Superior temporal gyrus (tissue), 1 donor: ENCODE data around the gene NPR2.

Source experiments
- DNase-seq: peaks from one replicate; pipeline ENCODE4 v3.0.0-alpha.2; 2016; ENCODE audit errors: extremely low spot score

The NPR2 gene

DNA sequence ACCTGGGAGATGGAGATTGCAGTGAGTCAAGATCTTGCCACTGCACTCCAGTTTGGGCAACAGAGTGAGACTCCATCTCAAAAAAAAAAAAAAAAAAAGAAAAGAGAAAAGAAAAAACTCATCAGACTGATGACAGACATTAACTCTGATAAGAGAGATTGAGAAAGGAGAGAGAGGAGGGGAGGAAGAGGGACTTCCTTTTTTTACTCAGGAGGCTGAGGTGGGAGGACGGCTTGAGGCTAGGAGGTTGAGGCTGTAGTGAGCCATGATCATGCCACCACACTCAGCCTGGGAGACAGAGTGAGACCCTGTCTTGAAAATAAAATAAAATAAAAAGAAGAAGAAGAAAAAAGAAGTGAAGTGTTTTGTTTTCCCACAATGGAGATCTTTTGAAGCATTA, 27.6 kb upstream of the NPR2 start:
- DNase-seq, result no peak

DNA sequence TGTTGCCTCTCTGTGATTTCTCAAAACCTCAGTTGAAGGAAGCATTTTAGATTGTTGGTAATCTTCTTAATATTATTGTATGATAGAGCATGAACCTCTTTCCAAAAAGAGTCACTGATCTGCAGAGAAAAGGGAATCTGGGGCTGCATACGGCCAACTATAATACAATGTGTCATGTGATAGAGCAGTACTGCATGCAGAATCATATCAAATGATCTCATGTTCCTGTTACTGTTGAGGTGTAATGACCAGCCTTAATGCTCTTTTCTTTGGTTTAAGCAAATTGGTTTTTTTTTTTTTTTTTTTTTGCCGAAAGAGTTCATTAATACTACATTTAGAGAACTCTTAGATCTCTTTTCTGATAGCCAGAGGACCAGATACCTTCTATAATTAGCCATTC, 24.4 kb upstream of the NPR2 start:
- no peak for DNase-seq

DNA sequence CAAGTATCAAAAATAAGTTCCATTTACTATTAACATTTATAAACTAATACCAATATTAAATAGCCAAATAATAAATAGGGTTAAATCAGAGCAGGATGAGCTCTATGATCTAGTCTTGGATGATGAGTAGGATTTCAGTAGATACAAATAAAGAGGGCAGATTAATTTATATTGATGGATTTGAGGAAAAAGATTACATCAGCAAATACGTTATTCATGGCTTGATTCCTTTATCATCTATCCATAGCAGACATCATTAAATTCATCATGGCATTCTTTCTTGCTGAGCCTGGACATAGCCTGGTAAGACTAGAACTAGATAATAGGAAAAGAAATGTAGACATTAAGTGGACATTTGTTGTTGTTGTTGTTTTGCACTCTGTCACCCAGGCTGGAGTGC, 23.9 kb upstream of the NPR2 start:
- no peak for DNase-seq

DNA sequence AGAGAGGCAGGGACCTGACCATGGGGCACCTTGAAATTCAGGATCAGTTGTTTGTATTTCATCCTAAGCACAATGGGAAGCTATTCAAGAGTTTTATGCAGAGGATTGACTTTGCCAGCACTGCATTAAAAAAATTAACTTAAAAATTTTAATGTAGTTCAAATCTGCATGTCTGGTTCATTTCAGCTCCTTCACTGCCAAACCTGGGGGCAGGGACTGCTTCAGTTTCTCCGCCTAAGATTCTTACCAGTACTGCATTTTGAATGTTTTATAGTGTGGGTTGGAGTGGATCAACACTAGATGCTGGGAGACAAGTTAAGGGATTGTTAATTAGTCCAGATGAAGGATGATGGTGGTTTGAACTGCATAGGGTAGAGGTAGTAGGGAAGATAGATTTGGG, 21.6 kb upstream of the NPR2 start:
- no peak for DNase-seq

DNA sequence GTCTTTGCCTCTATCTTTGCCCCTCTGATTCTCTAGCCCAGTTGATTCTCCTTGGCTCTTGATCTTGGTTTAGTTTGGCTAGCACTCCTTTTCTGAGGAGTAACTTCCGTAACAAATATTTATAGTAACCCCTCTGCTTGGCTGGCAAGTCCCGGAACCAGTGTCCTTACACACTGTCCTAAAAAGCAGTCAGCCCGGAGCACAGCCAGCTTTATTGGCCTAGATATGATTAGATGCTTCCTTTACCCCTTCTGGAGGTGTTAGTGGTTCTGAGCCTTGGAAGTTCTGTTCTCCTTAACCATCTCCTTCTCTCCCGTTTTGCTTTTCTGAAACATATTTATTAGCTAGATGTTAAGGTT, 20.3 kb upstream of the NPR2 start:
- DNase-seq, result no peak

DNA sequence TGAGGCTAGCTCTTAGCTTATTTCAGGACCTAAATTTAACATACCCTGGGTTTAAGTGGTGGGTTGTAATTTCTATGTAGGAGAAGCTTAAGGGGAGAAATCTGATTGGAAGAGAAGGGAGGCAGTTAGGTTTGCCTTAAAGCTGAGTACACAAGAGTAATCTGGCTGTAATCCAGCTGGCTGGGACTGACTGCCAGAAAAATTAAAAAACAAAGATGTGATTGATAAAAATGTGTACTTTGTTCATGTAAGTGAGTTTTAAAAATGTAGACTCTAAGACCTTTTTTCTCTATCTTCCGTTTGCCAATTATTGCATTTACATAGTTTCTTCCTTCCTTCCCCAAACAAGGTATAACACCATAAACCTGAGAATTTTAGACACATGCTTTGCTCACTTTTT, 19.9 kb upstream of the NPR2 start:
- DNase-seq, result no peak

DNA sequence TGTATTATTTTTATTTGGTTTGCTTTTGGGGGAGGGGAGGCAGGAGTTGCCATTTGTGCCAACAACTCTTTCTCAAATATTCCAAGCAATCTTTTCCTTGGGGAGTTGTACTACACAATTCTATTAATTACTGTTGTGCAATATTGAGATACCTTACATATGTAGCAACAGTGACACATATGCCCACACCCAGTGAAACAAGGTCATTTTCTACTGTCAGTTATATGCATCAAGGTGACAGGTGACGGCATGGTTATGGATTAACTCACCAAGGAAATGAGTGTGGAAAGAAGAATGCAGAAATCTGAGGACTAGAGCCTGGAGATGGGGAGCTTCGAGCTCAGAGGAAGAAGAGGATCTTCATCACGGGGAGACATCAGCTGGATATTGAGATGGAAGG, 19.4 kb upstream of the NPR2 start:
- DNase-seq, result no peak

DNA sequence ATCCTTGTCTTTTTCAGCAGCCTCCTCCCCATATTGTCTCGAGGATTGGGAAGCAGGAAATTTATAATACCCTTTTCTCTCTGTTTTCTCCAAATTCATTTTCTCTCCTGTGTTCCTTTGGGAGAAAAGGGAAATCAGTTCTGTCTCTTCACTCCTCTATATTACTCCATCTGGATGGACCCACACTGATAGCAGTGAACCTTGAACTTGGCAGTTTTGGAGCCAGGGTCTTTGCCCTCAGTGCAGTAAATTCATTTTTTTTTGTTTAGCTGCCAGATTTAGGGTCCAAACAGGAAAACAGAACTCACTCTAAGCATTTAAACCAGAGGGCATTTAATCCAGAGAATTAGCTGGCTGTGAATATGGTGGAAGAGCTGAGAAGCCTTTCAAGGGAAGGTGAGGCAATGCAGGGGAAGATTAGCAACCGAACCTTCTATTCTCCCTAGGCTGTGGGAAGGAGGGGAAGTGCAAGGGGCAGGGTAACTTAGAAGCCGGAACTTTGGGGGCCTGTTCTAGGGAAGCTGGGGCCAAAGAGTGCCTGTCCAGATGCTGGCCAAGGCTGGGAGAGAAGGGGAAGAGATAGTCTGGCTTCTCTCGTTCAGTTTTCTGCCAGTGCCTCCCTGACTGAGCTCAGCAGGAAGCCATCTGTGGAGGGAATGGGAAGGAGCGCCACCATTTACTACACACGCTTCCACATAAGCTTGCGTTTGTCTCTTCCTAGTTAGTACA, 16.3 kb upstream of the NPR2 start:
- no peak for DNase-seq

DNA sequence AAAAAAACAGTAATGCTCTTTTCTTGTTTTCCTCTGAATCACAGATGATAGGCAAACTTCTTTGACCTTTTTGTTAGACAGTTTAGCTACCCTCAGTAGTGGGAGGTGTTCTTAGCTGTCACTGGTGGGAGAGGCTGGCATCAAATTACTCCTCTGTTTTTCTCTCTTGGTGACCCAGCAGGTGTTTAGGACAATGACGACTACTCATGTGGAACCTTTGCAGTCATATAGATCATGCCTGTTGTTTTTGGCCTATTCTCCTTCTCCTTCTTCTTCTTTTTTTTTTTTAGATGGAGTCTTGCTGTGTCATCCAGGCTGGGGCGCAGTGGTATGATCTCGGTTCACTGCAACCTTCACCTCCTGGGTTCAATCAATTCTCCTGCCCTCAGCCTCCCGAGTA, 15.4 kb upstream of the NPR2 start:
- DNase-seq, result no peak

DNA sequence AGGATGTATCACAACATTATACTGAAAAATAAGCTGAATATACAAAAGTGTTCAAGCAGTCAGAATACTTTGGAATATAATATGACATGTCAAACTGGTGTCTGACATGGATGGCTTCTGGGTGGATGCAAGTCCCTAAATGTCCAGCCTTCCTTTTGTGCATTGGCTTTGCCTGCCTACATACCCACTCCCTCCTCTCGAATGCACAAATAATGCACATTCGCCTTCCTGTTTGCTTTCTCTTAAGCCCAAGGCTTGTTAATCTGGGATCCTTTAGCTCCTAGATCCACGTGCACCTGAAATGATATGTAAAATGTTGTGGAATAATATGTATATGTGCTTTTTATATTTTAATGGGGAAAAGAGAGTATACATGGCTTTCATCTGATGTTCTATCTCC, 12.9 kb upstream of the NPR2 start:
- DNase-seq, result no peak

DNA sequence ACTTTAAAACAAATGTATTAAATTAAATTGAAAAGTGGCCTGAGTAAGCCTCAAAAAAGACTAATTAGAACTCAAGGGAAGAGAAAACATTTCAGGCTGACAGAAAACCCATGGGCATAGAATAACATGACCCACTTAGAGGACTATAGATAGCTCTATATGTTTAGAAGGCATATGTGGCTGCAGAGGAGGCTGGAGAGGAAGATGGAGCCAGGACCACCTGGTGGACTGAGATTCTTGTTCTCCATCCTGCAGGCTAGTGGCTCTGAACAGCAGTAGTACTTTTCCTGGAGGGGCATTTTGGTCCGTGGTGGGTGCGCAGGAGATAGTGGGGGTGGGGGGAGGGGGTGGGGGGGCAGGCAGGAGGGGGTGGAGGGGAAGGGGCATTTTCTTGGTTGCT, 10.3 kb upstream of the NPR2 start:
- no peak for DNase-seq

DNA sequence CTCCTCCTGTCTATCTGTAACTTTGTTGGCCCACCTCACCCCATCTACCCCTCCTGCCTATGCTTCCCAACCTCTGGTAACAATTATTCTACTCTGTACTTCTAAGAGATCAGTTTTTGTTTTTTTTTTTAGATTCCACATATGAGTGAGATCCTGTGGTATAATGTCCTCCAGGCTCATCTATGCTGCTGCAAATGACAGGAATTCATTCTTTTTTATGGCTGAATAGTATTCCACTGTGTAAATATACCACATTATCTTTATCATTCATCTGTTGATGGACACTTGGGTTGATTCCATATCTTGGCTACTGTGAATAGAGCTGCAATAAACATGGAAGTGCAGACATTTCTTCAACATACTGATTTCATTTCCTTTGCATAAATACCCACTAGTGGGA, 8.0 kb upstream of the NPR2 start:
- DNase-seq, result no peak

DNA sequence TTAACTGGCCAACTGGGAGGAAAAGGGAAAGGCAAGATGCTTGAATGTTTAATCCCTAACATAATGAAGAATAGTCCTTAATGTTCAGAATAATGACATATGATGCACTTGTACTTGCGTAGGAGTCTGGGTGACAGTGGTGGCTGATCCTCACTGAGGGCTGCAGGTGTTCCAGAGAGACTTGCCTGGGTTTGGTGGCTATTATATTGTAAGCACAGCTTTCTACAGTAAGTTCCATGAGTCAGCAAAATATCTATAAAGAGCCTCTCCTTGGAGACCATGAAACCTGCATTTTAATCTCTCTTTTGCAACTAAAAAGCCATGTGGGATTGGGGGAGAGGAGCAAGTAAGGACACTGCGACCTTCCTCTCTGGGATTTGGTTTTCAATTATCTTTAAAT, 1.9 kb upstream of the NPR2 start:
- no peak for DNase-seq

DNA sequence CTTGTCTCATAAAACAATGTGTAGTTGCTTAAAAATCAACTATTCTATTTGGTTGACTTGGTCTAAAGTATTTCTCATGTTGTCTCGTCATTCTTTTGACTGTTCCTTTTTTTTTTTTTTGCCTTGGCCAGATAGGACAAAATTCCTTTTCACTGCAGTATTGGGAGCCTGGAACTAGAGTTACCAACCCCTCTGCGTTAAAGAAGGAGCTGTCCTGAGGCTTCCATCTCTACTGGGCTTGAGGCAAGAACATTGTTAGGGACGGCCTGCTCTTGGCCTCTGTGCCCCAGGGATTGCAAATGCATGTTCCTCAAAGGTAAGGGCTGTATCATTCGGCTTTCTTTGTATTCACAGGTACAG, 1.4 kb upstream of the NPR2 start:
- no peak for DNase-seq

DNA sequence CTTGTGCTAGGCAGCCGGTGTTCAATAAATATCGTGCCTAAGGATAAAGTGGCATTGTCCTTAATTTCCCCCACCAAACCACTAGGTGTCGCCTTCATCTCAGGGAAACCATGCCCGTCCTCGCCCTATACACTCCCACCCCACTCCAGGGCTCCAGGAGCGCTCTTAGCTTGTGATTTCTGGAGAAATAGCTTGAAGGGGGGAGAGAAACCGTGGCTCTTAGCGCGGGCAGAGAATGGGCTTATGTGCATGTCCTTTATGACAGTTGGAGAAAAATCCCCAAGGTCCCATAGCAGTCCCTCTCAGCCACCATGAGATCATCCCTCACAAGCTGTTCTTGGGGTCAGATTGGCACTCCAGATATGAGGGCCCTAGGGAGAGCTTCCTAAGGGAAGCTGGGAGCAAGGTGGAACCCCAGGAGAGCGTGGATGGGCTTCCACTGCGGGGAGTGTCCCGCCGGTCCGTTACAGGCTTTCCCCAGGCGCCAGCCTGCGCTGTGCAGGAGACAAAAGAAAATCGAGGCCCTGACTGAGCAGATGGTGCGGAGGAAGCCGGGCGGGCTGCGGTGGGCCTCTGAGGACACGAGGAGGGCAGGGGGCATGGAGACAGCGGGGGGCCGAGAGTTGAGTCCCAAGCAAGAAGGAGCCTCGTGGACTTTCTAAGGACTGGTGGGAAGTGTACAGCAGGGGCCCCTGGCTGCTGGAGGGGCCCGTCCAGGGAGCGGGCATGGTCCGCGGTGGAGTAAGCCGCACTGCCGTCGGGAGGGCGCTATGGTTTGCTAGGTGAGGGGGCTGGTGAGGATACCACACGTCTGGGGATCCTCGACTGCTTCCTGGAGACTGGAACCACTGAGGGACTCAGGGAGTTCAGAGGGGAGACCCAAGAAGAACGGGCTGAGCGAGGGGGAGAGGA, 750 bp upstream of the NPR2 start:
- peak; percentile 90 for DNase-seq

DNA sequence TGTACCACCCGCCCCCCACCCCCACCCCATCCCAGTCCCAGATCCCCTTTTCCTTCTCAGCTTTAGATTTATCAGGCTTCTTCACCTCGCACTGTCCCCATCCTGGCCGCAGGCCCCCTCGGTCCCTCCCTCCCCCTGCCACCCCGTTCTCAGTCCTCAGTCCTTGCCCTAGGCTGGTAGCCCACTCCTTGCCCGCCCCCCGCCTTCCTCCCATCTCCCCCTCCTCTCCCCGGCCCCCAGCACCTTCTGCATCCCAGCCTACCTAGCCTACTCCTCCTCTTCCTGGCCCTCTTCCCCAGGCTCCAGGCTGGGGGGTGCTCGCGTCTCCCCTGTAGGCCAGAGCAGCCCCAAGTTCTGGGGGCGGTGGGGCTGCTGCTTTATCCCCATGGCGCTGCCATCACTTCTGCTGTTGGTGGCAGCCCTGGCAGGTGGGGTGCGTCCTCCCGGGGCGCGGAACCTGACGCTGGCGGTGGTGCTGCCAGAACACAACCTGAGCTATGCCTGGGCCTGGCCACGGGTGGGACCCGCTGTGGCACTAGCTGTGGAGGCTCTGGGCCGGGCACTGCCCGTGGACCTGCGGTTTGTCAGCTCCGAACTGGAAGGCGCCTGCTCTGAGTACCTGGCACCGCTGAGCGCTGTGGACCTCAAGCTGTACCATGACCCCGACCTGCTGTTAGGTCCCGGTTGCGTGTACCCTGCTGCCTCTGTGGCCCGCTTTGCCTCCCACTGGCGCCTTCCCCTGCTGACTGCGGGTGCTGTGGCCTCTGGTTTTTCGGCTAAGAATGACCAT, 828 bp downstream of the NPR2 start:
- DNase-seq, result no peak

DNA sequence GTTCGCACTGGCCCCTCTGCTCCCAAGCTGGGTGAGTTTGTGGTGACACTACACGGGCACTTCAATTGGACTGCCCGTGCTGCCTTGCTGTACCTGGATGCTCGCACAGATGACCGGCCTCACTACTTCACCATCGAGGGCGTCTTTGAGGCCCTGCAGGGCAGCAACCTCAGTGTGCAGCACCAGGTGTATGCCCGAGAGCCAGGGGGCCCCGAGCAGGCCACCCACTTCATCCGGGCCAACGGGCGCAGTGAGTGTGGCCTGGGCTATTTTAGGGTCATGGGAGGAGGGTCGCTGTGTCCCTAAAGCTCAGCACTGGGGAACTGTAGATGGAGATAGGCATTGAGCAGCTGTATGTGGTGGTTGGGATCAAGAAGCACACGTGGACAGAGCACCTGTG, 1.4 kb downstream of the NPR2 start:
- DNase-seq, result no peak

DNA sequence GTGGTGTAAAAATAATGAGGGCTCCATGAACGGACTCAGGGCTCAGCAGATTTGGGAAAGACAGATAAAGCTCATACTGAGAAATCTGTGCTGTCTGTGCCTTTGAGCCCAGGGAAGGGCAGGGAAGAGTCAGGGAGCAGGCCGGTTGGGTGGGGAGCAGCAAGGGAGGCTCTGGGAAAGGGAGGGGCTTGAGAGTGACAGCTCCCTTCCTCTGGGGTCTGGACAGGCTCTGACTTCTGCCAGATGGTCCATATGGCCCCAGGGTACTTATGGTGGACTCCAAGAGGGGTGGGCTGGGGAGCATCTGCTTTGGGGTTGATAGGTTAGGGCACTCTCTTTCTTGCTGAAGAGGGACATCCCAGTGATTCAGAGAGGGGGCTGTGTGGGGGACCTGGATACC, 2.1 kb downstream of the NPR2 start:
- DNase-seq, result no peak

DNA sequence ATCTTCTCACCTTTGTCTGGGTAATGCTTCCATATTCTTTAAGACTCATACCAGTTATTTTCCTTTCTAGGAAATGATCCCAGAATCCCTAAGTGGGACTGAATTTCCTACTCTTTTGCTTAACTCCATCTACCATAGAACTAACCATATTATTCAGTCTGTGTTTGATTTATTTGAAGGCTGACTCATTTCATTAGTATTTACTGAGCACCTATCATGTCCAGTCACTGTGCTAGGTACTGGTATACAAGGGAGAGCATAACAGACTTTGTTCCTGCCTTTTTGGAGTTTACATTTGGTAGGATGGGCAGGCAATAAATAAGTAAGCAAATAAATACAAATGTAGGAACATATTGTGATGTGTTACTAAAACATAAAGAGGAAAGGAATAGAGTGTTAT, 4.3 kb downstream of the NPR2 start:
- no peak for DNase-seq

DNA sequence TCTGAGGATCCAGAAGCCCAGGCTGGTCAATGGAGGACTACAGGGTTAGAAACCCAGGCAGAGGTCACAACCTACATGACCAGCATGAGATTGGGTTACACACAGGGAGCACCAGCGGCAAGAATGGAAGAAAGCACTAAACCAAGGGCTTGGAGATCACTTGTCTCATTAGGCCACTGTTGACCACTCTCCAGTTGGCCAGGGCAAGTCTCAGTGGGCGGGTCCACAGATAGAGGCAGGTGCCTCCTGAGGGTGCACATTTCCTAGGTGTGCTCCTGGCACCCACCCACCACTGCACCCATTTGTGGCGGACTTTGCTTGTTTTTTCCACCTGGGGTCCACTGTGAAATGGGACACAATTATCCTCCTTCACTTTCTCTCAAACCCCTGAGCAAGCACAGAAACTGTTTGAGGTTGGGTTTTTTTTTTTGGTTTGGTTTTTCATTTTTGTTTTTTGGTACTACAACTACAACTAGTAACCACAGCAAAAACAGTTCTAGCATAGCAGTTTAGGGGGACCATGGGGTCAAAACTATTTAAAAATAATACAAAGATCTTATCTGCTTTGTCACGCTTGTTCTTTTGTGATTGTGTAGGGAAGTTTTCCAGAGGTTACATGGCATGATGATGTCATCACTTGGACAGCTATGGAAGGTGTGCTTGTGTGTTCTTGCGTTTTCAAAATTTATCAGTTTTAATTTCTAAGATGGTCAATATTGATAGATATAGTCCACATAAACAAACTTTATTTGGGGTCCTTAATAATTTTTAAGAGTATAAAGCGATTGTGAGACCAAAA, 6.1 kb downstream of the NPR2 start:
- DNase-seq, result no peak

DNA sequence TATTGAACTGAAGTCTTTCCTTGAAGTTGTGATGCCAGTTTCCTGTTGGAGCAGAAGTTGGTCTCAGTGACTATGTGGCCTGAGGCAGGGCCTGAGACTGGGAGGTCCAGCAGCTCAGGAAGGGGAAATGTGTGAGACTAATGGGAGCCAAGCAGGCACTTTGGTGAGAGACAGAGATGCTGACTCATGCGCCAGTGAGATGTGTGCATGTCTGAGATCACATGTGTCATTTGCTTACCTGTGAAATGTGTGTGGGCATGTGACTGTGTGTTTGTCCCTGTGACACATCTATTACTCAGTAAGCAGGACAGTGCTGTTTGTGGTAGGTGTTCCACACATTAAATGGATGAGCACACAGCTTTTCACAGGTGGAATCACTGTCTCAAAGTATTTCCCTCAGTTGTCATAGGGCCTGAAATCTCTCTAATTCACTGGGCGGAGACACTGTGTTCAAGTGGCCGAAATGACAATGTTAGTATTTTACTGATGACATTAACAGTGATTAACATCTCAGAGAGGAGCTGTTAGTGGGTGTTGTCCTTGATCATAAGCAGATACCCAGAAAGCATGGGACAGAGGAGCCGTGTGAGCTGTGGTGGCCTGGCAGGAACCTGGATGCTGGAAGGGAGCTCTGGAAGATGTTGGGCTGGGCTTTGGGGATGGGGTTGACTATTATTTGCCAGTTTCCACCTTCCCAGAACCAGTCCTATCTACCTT, 7.4 kb downstream of the NPR2 start:
- no peak for DNase-seq
